COLO829 (cell line): Measurements from ENCODE around the gene RPL10L.

Experiments
- DNase-seq: peaks from one replicate; pipeline ENCODE4 v3.0.0; 2012; ENCODE audit warnings: low spot score

Gene RPL10L

DNA sequence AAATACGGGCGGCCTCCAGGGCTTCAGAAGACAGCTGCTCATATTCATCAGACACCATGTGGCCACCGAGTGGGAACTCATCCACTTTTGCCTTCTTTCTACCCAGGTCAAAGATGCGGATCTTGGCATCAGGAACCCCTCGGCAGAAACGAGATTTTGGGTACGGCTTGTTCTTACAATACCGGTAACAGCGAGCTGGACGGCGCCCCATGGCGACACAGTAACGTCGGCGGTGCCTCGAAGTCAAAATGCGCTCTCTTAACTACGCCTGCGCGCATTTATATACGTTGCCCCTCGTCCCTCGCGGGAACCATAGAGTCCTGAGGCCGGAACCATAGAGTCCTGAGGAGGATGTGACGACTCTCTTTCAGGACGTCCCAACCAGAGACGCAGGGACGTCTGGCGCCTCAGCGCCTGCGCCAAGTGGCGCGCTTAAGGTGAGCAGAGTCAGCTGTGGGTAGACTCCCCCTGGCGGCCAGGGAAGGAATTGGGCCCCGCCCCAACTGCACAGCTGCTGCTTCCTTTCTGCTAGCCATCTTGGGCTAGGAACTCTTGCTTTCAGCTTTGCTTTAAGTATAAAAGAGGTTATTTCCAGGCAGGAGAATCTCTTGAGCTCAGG, at the start of gene RPL10L:
Gene RPL10L (minus strand): TSS at position 256 of the 619 bp plus-strand sequence. CDS start 45 bp downstream, at position 211.
- no peak for DNase-seq

DNA sequence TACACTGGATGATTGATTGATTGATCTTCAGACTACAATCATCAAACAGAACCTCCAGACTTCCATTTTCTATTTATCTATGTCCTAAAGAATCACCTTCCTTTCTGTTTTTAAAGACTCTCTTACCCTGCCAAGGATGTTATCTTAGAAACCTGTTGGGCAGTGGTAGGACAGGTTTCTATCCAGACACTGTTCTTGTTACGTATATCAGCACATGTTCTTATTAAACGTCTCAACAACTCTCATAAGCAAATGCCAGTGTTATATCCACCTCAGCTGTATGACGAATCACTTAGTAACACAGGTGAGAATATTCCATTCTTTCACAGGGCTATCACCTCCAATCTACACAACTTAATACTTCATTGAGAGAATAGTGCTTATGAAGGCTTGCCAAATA, 40.2 kb upstream of the RPL10L start:
- DNase-seq, result no peak

DNA sequence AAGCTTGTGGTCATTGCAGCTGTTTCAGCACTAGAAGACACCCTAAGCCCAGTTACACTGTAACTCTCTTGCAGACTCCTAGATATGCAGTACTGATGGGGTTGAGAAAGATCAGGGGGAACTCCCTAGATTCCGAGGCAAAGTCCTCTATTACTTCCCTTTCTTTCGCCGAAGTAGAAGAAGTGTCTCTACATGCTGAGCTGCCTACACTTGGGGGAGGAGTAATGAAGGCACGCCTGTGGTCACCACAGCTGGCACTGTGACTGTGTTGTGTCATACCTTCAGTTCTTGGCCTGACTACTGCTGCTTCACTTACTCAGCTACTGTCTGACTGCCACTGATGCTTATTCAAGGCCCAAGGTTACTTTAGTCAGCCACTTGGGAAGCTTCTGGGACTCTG, 35.1 kb upstream of the RPL10L start:
- DNase-seq, result no peak

DNA sequence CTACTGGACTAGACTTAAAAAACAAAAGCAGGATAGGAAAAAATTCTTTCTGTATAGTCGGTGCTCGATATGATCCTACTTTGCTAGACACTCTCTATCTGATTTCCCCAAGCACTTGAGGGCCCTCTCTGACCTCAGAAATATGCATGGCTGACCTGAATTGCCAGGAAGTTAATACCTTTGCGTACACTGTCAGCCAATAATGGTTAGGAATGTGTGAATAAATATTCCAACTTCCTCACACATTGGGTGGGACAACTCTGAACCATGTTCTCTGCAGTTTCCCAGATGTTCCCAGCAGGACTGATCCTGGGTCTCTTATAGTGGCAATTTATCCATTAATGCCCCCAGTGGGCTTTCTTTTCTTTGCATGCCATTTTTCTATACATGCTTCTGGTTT, 20.5 kb upstream of the RPL10L start:
- DNase-seq, result no peak

DNA sequence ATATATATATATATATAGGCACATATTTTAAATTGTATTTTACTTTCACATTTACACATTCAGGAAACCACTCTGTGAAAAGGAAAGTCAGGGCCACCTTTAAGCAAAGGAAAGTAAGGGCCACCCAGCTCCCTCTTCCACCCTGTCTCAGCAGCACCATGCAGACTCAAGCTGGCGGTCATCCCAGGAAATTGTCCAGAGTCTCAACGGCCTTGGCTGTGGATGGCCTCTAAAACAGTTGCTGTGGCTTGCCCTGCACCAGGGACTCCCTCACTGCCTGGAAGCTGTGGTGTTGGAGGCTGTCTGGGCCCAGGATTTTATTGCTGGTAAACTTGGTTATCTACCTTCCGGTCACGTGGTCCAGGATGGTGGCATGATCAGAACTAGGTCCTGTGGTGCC, 11.8 kb upstream of the RPL10L start:
- no peak for DNase-seq

DNA sequence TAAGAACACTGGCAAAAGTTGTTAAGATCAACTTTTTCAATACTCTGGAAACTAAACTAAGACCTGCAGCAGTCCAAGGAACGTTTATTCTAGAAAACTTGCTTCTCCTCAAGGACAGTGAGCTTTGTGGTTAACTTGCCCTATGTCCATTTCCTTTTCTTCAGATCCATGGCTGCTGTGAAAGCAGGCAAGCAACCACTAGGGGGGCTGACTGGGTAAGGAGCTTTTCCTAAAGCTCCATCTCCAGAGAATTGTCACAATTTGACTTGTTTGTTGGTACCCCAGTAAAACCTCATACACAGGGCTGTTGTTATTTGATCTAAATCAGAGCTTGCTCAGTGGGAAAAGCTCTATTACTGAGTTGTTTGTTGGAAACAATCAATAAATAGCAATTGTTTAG, 10.1 kb upstream of the RPL10L start:
- DNase-seq, result no peak

DNA sequence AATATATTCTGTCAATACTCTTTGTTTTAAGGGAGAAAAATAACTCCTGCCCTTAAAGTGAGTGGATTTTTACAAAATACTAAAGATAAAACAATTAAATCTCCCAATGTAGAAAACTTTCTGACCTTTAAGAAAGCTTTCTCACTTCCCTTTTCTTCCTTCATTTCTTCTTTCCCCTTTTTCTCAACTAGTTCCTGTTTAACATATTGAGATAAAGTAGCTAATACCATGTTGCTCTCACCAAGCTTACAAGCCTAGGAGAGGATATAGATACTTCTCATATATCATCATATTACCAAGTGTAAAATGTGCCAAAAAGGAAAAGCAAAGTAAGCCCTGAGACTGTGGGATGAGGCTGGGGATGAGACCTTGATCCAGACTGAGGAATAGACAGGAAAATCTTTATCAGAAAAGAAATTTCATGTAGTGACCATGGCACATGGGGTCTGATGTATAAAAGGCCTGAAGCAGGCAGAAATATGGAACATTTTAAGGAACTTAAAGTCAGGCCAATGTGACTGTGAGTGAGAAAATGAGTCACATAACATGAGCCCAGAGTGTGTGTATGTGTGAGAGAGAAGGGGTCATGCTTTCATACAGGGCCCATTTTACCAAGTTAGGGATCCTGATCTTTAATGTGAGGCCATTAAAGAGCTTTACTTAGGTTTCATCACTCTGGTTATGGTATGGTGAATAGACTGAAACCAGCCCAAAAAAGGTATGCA, 1.6 kb upstream of the RPL10L start:
- DNase-seq, result no peak

DNA sequence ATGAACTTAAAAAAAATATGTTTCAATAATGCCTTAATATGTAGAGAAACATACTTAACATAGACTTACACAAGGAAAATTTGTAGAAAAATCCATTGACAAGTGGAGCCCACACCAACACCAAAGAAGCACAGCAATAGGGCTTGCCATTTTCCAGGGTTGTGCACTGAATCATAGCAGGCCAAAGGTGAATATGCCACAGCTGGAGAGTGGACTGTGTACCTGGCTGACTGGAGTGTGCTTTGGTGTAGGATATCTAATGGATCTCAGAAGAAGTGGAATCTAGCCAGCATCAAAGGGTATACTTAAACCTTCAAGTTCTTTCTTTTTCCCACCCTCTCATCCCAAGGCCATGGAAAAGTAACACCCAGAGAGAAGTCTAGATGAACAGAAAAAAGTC, 4.8 kb downstream of the RPL10L start:
- DNase-seq, result no peak

DNA sequence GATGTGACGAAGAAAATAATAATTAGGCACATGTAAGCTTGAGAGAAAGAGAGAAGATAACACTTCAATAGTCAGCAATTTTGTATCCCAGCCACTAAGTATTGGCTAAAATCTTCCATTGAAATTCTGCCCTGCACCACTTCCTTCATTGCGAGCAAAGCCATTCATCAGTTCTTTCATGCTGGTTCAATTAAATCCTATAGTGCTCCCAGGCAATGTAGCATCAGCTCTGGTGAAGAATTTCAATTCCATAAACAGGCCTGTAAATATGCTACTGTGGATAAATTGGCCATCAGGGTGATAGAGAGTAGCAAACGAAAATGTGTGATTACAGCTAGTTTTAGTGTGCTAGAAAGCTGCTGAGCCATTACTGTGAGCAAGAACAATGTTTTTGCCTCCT, 24.7 kb downstream of the RPL10L start:
- DNase-seq, result no peak
